Measurements from ENCODE around the gene SORCS2.

The SORCS2 gene

DNA sequence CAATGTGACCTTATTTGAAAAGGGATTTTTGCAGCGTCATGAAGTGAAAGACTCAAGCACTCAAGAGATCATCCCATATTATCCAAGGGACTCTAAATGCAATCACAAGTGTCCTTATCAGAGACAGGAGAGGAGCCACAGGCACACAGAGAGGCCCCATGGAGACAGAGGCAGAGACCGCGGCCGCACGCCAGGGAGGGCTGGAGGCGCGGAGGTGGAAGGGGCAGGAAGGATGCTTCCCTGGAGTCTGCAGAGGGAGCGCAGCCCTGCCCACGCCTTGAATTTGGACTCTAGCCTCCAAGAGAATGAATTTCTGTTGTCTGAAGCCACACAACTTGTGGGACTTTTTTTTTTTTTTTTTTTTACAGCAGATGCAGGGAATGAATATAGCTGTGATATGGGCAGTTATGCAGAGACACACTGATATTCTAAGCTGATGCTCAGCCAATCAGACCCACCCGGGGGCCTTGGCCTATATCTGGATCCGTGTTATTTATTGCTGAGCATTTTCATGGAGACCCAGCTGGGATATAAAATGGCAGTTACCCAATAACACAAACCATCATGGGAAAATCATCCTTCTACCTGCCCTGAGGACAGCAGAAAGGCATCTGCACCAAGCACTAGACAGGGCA lies 487.2 kb downstream of the SORCS2 start:
- Histone ChIP-seq H3K27me3 (no peaks in the 10 kb centered on the region), H3K36me3 (no peaks in the 10 kb centered on the region), H3K4me3 (ENCODE audit: low read depth, low read length) (no peak overlapping the region), H3K9me3 (no peaks in the 10 kb centered on the region), H3K4me1 (no peaks in the 10 kb centered on the region)
- no peak for DNase-seq
- TF ChIP-seq, protein P1, sequence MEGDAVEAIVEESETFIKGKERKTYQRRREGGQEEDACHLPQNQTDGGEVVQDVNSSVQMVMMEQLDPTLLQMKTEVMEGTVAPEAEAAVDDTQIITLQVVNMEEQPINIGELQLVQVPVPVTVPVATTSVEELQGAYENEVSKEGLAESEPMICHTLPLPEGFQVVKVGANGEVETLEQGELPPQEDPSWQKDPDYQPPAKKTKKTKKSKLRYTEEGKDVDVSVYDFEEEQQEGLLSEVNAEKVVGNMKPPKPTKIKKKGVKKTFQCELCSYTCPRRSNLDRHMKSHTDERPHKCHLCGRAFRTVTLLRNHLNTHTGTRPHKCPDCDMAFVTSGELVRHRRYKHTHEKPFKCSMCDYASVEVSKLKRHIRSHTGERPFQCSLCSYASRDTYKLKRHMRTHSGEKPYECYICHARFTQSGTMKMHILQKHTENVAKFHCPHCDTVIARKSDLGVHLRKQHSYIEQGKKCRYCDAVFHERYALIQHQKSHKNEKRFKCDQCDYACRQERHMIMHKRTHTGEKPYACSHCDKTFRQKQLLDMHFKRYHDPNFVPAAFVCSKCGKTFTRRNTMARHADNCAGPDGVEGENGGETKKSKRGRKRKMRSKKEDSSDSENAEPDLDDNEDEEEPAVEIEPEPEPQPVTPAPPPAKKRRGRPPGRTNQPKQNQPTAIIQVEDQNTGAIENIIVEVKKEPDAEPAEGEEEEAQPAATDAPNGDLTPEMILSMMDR (IDR thresholded peaks at IDR 0.05; ENCODE audit: low read depth, low read length): no peak

DNA sequence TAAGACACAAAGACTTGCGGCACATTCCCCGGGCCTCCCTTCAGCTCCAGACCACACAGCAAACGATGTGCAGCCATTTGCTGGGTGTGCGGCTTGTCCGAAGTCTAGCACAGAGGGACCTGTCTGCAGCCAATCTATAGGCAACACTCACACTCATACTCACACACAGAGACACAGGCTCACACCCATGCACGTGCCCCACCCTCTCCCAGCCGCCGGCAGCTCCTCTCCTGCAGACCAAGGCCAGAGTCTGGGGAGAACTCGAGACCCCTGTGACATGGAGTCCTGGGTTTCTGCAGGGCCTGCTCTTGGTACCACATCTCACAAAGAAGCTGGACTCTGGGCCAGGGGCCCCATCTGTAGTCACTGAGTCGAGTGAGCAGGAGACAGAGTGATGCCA lies 487.8 kb downstream of the SORCS2 start:
- no peaks in the 10 kb centered on the region for H3K36me3 ChIP-seq
- no peaks in the 10 kb centered on the region for H3K27me3 ChIP-seq
- DNase-seq: no peak
- no peaks in the 10 kb centered on the region for H3K9me3 ChIP-seq
- TF ChIP-seq, protein P1 (IDR thresholded peaks at IDR 0.05; ENCODE audit: low read depth, low read length): no peak
- no peaks in the 10 kb centered on the region for H3K4me1 ChIP-seq
- H3K4me3 ChIP-seq (ENCODE audit: low read depth, low read length): no peak overlapping the region

DNA sequence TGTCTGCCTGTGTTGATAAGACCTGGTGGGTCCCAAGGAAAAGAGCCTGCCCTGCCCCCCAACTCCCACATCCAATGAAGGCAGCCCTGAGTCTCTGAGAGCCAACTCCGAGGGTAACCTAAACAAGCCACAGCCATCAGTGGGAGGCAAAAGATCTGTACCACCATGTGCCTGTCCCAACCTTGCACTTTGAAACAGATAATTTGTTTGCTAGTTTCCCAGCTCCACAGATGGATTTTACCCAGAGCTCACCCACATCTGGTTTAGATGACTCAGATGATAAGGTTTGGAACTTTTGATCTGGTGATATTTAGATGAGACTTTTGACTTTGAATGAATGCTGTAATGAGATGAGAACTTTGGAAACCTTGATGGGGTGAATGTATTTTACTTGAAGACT lies 488.4 kb downstream of the SORCS2 start:
- H3K27me3 ChIP-seq: no peaks in the 10 kb centered on the region
- no peaks in the 10 kb centered on the region for H3K36me3 ChIP-seq
- H3K4me1 ChIP-seq: no peaks in the 10 kb centered on the region
- H3K4me3 ChIP-seq (ENCODE audit: low read depth, low read length): no peak overlapping the region
- DNase-seq: no peak
- H3K9me3 ChIP-seq: no peaks in the 10 kb centered on the region
- TF ChIP-seq, protein P1 (IDR thresholded peaks at IDR 0.05; ENCODE audit: low read depth, low read length): no peak

DNA sequence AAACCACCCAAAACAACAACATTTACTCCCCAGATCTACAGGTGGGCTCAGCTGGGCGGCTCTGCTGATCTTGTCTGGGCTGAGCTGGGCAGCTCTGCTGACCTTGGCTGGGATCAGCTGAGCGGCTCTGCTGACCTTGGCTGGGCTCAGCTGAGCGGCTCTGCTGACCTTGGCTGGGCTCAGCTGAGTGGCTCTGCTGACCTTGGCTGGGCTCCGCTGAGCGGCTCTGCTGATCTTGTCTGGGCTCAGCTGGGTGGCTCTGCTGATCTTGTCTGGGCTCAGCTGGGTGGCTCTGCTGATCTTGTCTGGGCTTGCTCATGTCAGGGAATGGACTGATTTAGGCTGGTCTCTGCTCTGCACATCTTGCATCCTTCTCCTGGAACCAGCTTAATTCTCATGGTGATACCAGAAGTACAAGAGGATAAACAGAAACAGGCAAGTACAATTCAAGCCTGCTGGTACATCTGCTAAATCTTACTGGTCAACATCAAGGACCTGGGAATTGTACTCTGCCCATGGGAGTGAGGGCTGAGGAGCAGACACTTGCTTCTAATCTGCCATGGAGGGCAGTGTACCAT lies 490.9 kb downstream of the SORCS2 start:
- no peak for DNase-seq
- Histone ChIP-seq H3K4me3 (ENCODE audit: low read depth, low read length) (no peak overlapping the region), H3K27me3 (no peaks in the 10 kb centered on the region), H3K9me3 (no peaks in the 10 kb centered on the region), H3K36me3 (no peaks in the 10 kb centered on the region), H3K4me1 (no peaks in the 10 kb centered on the region)
- TF ChIP-seq, protein P1 (IDR thresholded peaks at IDR 0.05; ENCODE audit: low read depth, low read length): no peak

DNA sequence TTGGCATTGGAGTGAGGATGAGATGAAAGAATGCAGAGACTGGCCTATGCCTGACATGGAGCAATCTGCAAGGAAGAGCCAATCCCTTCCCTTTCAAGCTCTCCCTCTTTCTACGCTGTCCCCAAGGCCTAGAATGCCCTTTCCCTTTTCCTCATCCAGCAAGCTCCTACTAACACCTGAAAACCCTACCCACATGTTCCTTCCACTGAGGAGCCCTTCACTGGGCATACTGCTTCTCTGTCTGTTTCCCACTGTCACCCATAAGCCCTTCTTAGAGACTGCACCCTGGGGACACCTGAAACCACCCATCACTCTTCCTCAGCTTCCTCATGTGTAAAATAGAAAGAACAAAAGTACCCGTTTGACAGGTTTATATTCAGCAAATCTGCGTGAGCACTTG lies 492.0 kb downstream of the SORCS2 start:
- DNase-seq: no peak
- Histone ChIP-seq H3K9me3 (no peaks in the 10 kb centered on the region), H3K4me1 (no peaks in the 10 kb centered on the region), H3K27me3 (no peaks in the 10 kb centered on the region), H3K4me3 (ENCODE audit: low read depth, low read length) (no peak overlapping the region), H3K36me3 (no peaks in the 10 kb centered on the region)
- TF ChIP-seq, protein P1 (IDR thresholded peaks at IDR 0.05; ENCODE audit: low read depth, low read length): no peak

DNA sequence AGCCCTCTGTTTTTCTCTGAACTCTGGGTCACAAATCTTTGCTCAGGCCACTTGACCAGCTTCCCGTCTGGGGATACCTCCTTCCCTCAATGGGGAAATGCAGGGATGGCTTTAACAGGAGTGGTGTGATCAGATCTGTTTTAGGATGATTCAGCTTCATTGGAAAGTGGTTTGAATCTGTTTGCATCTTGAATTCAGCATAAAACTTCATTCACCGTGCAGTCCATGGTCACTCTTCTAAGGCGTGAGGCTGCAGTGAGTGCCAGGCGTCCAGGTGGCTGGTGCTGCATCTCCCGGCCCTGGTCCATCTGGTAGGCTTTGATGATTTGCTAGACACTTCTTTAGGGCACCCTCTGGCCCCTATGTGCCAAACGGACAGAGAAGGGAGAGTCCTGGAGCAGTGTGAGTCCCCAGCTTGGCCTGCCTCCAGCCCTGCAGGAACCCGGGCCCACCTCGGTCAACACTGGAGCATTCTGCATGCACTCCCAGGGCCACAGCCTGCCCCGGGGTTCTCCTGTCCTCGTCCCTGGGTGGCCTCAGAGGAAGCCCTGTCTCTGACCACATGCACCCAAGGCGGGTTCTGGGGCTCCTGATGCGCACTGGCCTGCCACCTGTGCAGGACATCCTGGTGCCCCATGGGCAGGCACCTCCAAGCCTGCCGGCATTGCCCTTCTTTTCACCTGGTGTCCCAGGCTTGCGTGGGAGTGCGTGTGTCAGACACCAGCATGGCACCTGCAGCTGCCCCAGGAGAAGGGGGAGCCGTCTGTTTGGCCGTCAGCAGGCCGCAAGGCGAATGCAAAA lies 493.9 kb downstream of the SORCS2 start:
- TF ChIP-seq, protein P1 (IDR thresholded peaks at IDR 0.05; ENCODE audit: low read depth, low read length): no peak
- no peak overlapping the region for H3K4me3 ChIP-seq (ENCODE audit: low read depth, low read length)
- no peaks in the 10 kb centered on the region for H3K4me1 ChIP-seq
- H3K9me3 ChIP-seq: no peaks in the 10 kb centered on the region
- no peak for DNase-seq
- no peaks in the 10 kb centered on the region for H3K36me3 ChIP-seq
- no peaks in the 10 kb centered on the region for H3K27me3 ChIP-seq

Data from BE2C (cell line).